Neural cell (in vitro differentiated cells): Measurements from ENCODE around the gene PSEN2.

Experiments used
- EP300 ChIP-seq: fragments of 450-650 bp; conservative IDR thresholded peaks from 2 replicates; pipeline ENCODE4 v1.6.1; 2014; ENCODE audit warnings: antibody characterized with exemption, mild to moderate bottlenecking, moderate library complexity; ENCODE audit not compliant: poor library complexity, severe bottlenecking
- EZH2 ChIP-seq: fragments of 200-600, 300-800 bp; shearing (Covaris generic), sonication (generic); IDR thresholded peaks from 2 replicates; pipeline ENCODE4 v1.6.1; 2014; ENCODE audit warnings: antibody characterized with exemption, low read length, borderline replicate concordance, mild to moderate bottlenecking; ENCODE audit not compliant: insufficient read depth, poor library complexity, severe bottlenecking
- MXI1 ChIP-seq: fragments of 450-650 bp; conservative IDR thresholded peaks from 2 replicates; pipeline ENCODE4 v1.6.1; 2014; ENCODE audit warnings: antibody characterized with exemption, mild to moderate bottlenecking; ENCODE audit not compliant: poor library complexity, severe bottlenecking
- POLR2AphosphoS5 ChIP-seq: IDR thresholded peaks from 2 replicates; pipeline ENCODE4 v1.6.1; 2012
- TAF1 ChIP-seq: IDR thresholded peaks from 2 replicates; pipeline ENCODE4 v1.6.1; 2012; ENCODE audit warnings: low read depth
- TF ChIP-seq, protein P1 (sequence below): fragments of 450-650 bp; IDR thresholded peaks from 2 replicates; pipeline ENCODE4 v1.5.1; 2014; ENCODE audit warnings: antibody characterized with exemption, mild to moderate bottlenecking, moderate library complexity; ENCODE audit not compliant: poor library complexity, severe bottlenecking

DNA sequence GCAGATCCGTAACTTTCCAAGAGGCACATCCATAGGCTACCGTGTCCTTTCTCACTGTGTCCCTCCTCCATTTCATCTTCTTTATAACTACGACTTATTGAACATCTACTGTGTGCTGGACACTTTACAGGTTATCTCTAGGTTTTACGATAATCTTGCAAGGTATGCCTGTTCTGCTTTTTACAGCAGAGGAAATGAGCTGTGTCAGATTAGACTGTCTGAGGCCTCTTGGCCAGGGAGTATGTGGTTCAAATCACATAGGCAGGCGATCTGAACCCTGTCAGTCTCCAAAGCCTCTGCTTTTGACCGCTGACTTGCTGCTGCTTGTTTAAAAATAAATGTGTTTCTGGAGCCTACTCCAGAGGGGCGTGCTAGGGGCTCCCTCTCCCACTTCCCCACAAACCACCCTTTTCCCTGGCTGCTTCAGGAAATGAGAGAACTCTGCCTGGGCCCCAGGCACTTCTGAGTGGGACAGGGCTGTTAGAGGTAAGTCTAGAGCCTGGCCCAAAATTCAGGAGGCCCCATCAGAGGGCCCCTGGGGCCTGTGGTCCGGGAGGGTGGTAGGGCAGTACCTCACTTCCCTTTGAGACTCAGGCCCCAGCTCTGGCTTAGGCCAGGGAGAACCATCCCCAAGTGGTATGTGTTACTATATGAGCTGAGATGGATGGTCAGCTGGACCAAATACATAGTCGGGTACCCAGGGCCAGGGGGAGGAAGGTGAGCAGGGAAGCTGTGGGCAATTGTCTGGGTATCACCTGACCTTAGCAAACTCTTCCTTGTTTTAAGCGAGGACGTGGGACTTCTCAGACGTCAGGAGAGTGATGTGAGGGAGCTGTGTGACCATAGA lies 4.4 kb downstream of the PSEN2 start:
- TF ChIP-seq EZH2 = no peak
- TF ChIP-seq POLR2AphosphoS5 = no peak
- TF ChIP-seq, protein P1, sequence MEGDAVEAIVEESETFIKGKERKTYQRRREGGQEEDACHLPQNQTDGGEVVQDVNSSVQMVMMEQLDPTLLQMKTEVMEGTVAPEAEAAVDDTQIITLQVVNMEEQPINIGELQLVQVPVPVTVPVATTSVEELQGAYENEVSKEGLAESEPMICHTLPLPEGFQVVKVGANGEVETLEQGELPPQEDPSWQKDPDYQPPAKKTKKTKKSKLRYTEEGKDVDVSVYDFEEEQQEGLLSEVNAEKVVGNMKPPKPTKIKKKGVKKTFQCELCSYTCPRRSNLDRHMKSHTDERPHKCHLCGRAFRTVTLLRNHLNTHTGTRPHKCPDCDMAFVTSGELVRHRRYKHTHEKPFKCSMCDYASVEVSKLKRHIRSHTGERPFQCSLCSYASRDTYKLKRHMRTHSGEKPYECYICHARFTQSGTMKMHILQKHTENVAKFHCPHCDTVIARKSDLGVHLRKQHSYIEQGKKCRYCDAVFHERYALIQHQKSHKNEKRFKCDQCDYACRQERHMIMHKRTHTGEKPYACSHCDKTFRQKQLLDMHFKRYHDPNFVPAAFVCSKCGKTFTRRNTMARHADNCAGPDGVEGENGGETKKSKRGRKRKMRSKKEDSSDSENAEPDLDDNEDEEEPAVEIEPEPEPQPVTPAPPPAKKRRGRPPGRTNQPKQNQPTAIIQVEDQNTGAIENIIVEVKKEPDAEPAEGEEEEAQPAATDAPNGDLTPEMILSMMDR = no peak
- TF ChIP-seq EP300 = no peak
- TF ChIP-seq MXI1 = no peak
- no peak for TF ChIP-seq TAF1
